Stomach (tissue), 4 donors: ENCODE data around the gene METAP2.

Experiments
- CTCF ChIP-seq, 7 experiments: fragments of 450-650 bp in 4 of 7; fragments of 200-600 bp in 3 of 7; sonication (generic) in 3 of 7; IDR thresholded peaks; one replicate each; pipeline ENCODE4 v1.5.1; 2016 to 2019; ENCODE audit warnings: antibody characterized with exemption in 7 of 7, control low read depth in 2 of 7, mild to moderate bottlenecking in 1 of 7
- EP300 ChIP-seq: sonication (generic); formaldehyde crosslinking; IDR thresholded peaks from one replicate; pipeline ENCODE4 v1.6.1; 2017; ENCODE audit warnings: antibody characterized with exemption
- POLR2A ChIP-seq, 4 donors: fragments of 450-650 bp; IDR thresholded peaks; one replicate each; pipeline ENCODE4 v1.6.1; 2016; ENCODE audit warnings: antibody characterized with exemption in 4 of 4, control low read depth in 2 of 4, mild to moderate bottlenecking in 1 of 4, moderate library complexity in 1 of 4
- POLR2AphosphoS5 ChIP-seq, 3 donors: sonication (generic); formaldehyde crosslinking; IDR thresholded peaks; one replicate each; pipeline ENCODE4 v1.6.1; 2016; ENCODE audit warnings: antibody characterized with exemption in 3 of 3

DNA sequence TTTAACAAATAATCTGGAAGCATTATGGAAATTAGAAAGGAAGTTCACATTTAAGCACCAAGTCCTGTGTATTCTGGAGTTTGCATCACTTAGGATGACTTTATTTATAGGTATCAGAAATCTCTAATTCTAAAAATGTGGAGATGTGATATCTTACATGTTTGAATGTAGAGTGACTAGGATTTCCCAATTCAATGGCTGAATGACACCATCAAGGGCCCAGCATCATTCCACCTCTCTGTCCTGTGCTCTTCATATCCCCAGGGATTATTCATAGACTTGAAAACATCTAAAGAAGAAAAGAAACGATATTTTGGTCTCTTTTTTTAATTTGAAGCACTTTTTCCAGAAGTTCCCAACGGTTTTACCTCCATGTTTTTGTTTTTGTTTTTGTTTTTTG, 15.2 kb upstream of the METAP2 start:
- TF ChIP-seq POLR2AphosphoS5 (IDR thresholded peaks at IDR 0.05) (no peak), CTCF (IDR thresholded peaks at IDR 0.05) (no peak), POLR2A (IDR thresholded peaks at IDR 0.05) (no peak), EP300 (no peak)
